GM23338 (cell line): Measurements from ENCODE around the gene VAX1.
A peak's percentile ranks its signal among the peaks of the same experiment; 100 is the strongest.

Experiments used
- CREB1 ChIP-seq: fragments of 250-450 bp; sonication (Bioruptor Pico); IDR thresholded peaks from 2 replicates; pipeline ENCODE4 v1.5.0; 2020; ENCODE audit warnings: low read depth, mild to moderate bottlenecking, moderate library complexity
- EZH2 ChIP-seq: fragments of 200-600 bp; sonication (generic); IDR thresholded peaks from one replicate; pipeline ENCODE4 v1.8.0; 2017; ENCODE audit warnings: antibody characterized with exemption, mild to moderate bottlenecking, low read depth; ENCODE audit not compliant: unreplicated experiment
- EZH2phosphoT487 ChIP-seq: fragments of 200-600 bp; sonication (generic); IDR thresholded peaks from one replicate; pipeline ENCODE4 v1.8.1; 2018; ENCODE audit warnings: antibody characterized with exemption; ENCODE audit not compliant: unreplicated experiment
- JUNB ChIP-seq: IDR thresholded peaks from one replicate; pipeline ENCODE4 v1.6.1; 2016; ENCODE audit warnings: antibody characterized with exemption; ENCODE audit not compliant: unreplicated experiment
- NANOG ChIP-seq: IDR thresholded peaks from 2 replicates; pipeline ENCODE4 v1.6.1; 2016; ENCODE audit warnings: antibody characterized with exemption, borderline replicate concordance
- POLR2AphosphoS5 ChIP-seq: IDR thresholded peaks from 2 replicates; pipeline ENCODE4 v1.6.1; 2016; ENCODE audit warnings: antibody characterized with exemption, low read depth
- ZNF114 ChIP-seq: fragments of 250-450 bp; sonication (Bioruptor Pico); IDR thresholded peaks from 2 replicates; pipeline ENCODE4 v1.5.0; 2020; ENCODE audit warnings: mild to moderate bottlenecking, moderate library complexity
- ZNF331 ChIP-seq: fragments of 250-450 bp; sonication (Bioruptor Pico); IDR thresholded peaks from 2 replicates; pipeline ENCODE4 v1.5.0; 2020; ENCODE audit warnings: low read depth, mild to moderate bottlenecking, moderate library complexity
- TF ChIP-seq, protein P1 (sequence below), 2 experiments: fragments of 200-600 bp in 1 of 2; sonication (generic) in 1 of 2; conservative IDR thresholded peaks; 2 replicates each; pipeline versions ENCODE4 v1.5.1 to v1.6.1; 2016 to 2017; ENCODE audit warnings: antibody characterized with exemption in 2 of 2, low read depth in 2 of 2, mild to moderate bottlenecking in 2 of 2, moderate library complexity in 1 of 2
- TF ChIP-seq, protein P2 (sequence below): IDR thresholded peaks from one replicate; pipeline ENCODE4 v1.6.1; 2018; ENCODE audit warnings: antibody characterized with exemption; ENCODE audit not compliant: unreplicated experiment
- TF ChIP-seq, protein P3 (sequence below): IDR thresholded peaks from 2 replicates; pipeline ENCODE4 v1.6.1; 2016; ENCODE audit warnings: antibody characterized with exemption

DNA sequence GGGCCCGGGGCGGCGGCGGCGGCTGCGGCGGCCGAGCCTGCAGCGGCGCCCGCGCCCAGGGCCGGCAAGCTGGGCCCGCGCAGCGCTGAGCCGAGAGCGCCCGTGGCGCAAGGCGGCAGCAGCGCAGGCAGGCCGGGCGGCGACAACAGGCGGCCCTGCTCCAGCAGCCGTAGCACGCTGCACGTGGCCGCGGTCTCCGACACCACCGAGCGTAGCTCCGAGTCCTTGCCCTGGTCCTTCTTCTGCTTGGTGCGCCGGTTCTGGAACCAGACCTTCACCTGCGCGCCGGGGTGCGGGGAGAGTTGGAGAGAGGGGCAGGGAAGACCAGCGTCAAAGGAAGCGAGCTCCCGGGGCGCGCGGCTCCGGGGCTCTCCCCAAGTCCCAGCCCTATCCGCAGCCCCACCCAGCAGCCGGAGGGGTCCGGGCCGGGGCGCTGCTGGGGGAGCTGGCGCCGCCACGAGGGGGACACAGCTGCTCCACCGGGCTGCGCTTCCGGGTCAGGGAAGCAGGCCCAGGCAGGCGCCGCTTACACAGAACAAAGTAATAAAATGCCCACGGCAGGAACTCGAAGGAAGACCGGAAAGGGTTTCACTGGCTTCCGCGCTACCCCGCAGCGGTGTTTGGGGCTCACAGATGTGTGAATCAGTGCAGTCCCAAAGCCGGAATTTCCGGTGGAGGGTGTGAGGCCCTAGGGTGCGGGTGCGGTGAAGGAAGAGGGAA is 3.6 kb downstream of the VAX1 start:
- TF ChIP-seq, protein P1, sequence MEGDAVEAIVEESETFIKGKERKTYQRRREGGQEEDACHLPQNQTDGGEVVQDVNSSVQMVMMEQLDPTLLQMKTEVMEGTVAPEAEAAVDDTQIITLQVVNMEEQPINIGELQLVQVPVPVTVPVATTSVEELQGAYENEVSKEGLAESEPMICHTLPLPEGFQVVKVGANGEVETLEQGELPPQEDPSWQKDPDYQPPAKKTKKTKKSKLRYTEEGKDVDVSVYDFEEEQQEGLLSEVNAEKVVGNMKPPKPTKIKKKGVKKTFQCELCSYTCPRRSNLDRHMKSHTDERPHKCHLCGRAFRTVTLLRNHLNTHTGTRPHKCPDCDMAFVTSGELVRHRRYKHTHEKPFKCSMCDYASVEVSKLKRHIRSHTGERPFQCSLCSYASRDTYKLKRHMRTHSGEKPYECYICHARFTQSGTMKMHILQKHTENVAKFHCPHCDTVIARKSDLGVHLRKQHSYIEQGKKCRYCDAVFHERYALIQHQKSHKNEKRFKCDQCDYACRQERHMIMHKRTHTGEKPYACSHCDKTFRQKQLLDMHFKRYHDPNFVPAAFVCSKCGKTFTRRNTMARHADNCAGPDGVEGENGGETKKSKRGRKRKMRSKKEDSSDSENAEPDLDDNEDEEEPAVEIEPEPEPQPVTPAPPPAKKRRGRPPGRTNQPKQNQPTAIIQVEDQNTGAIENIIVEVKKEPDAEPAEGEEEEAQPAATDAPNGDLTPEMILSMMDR (conservative IDR thresholded peaks at IDR 0.05; ENCODE audit: low read depth in 2 of 2), result peak in 1 of 2 experiments; percentile 9; a peak in 1 of 4 replicates
- TF ChIP-seq ZNF114 (CRISPR knock-in tag) (no peak), POLR2AphosphoS5 (no peak), EZH2 (peak; percentile 92), NANOG (no peak), EZH2phosphoT487 (peak; percentile 68), JUNB (no peak), CREB1 (CRISPR knock-in tag) (no peak), ZNF331 (CRISPR knock-in tag) (no peak)
- TF ChIP-seq, protein P2, sequence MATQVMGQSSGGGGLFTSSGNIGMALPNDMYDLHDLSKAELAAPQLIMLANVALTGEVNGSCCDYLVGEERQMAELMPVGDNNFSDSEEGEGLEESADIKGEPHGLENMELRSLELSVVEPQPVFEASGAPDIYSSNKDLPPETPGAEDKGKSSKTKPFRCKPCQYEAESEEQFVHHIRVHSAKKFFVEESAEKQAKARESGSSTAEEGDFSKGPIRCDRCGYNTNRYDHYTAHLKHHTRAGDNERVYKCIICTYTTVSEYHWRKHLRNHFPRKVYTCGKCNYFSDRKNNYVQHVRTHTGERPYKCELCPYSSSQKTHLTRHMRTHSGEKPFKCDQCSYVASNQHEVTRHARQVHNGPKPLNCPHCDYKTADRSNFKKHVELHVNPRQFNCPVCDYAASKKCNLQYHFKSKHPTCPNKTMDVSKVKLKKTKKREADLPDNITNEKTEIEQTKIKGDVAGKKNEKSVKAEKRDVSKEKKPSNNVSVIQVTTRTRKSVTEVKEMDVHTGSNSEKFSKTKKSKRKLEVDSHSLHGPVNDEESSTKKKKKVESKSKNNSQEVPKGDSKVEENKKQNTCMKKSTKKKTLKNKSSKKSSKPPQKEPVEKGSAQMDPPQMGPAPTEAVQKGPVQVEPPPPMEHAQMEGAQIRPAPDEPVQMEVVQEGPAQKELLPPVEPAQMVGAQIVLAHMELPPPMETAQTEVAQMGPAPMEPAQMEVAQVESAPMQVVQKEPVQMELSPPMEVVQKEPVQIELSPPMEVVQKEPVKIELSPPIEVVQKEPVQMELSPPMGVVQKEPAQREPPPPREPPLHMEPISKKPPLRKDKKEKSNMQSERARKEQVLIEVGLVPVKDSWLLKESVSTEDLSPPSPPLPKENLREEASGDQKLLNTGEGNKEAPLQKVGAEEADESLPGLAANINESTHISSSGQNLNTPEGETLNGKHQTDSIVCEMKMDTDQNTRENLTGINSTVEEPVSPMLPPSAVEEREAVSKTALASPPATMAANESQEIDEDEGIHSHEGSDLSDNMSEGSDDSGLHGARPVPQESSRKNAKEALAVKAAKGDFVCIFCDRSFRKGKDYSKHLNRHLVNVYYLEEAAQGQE, result no peak
- TF ChIP-seq, protein P3, sequence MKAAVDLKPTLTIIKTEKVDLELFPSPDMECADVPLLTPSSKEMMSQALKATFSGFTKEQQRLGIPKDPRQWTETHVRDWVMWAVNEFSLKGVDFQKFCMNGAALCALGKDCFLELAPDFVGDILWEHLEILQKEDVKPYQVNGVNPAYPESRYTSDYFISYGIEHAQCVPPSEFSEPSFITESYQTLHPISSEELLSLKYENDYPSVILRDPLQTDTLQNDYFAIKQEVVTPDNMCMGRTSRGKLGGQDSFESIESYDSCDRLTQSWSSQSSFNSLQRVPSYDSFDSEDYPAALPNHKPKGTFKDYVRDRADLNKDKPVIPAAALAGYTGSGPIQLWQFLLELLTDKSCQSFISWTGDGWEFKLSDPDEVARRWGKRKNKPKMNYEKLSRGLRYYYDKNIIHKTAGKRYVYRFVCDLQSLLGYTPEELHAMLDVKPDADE, result no peak
